Measurements from ENCODE around the gene IL20RA.

GRCh38 chr6:137087902-137088301, 43.1 kb upstream of the IL20RA start:
- no peak for TF ChIP-seq POLR2A (IDR thresholded peaks at IDR 0.05; ENCODE audit: low read length)
- TF ChIP-seq GATA1 (IDR thresholded peaks at IDR 0.05; ENCODE audit: low read depth, low read length) = no peak

Data from erythroblast (primary cell).